Endothelial cell of umbilical vein (primary cell): ENCODE measurements around the gene TTLL13. TPM values are rescaled to one million over a fixed set of nuclear protein-coding genes. Genes with fewer than 3 reads are reported as not detected.

ENCODE experiments used
- BruUV-seq: library from RNA; stranded (reverse); fragments of 400-500 nt; replicated peaks from 2 replicates; lab custom pipeline; 2021; lab: Mats Ljungman, UMichigan
- CTCF ChIA-PET: fragments of 300-600, 350-600 bp; sonication (Branson Sonifier 250); formaldehyde crosslinking; loops from one replicate; lab custom pipeline; 2021; ENCODE audit warnings: antibody characterized with exemption, inconsistent platforms; lab: Charles Lee
- POLR2A ChIA-PET: fragments of 300-600, 350-600 bp; sonication (Branson Sonifier 250); formaldehyde crosslinking; loops from one replicate; lab custom pipeline; 2021; ENCODE audit warnings: antibody characterized with exemption, inconsistent platforms; lab: Charles Lee
- DNase-seq: peaks from one replicate; pipeline ENCODE4 v3.0.0-alpha.2; 2011; ENCODE audit warnings: low read depth, low spot score
- FAIRE-seq: peaks from 2 replicates; lab custom pipeline; 2011; peaks lifted over from hg19 to GRCh38; lab: Jason Lieb, UNC
- H2AFZ ChIP-seq: 2 replicates; pipeline ENCODE4 v1.6.0; 2012; ENCODE audit warnings: low read depth, low read length, control low read depth, inconsistent platforms
- H3K27ac ChIP-seq: 2 replicates; pipeline ENCODE4 v1.5.1; 2011; ENCODE audit warnings: low read depth, mild to moderate bottlenecking, control low read depth, low read length, moderate library complexity; ENCODE audit not compliant: insufficient read depth
- H3K27me3 ChIP-seq, 2 experiments: 2 replicates each; pipeline versions ENCODE4 v1.6.0 to v1.6.1; 2011; ENCODE audit warnings: low read length in 2 of 2, mixed read lengths in 1 of 2; ENCODE audit not compliant: control insufficient read depth in 2 of 2, insufficient read depth in 2 of 2
- H3K36me3 ChIP-seq, 2 experiments: 2 replicates in 1 of 2; 3 replicates in 1 of 2; pipeline ENCODE4 v1.5.1; 2011; ENCODE audit warnings: low read length in 2 of 2, mild to moderate bottlenecking in 1 of 2, moderate library complexity in 1 of 2; ENCODE audit not compliant: control insufficient read depth in 2 of 2, insufficient read depth in 2 of 2; ENCODE audit errors: extremely low read depth in 1 of 2
- H3K4me1 ChIP-seq: 3 replicates; pipeline ENCODE4 v1.5.1; 2011; ENCODE audit warnings: mild to moderate bottlenecking, low read length; ENCODE audit not compliant: control insufficient read depth, insufficient read depth; ENCODE audit errors: extremely low read depth
- H3K4me2 ChIP-seq: 2 replicates; pipeline ENCODE4 v1.6.1; 2011; ENCODE audit warnings: low read length, control low read depth, mixed read lengths; ENCODE audit not compliant: insufficient read depth
- H3K4me3 ChIP-seq, 3 experiments: fragments of 200-600 bp in 1 of 3; sonication (generic), shearing (Covaris generic) in 1 of 3; replicated peaks in 1 of 3; 2 replicates each; pipeline ENCODE4 v1.5.1; 2011 to 2016; ENCODE audit warnings: control low read depth in 3 of 3, low read length in 3 of 3, mild to moderate bottlenecking in 2 of 3, inconsistent platforms in 1 of 3, low read depth in 1 of 3, moderate library complexity in 1 of 3; ENCODE audit not compliant: insufficient read depth in 1 of 3
- H3K79me2 ChIP-seq: 2 replicates; pipeline ENCODE4 v1.6.0; 2012; ENCODE audit warnings: low read length, inconsistent platforms; ENCODE audit not compliant: control insufficient read depth, insufficient read depth
- H3K9ac ChIP-seq: replicated peaks from 2 replicates; pipeline ENCODE3; 2011; ENCODE audit warnings: low read length, control low read depth; ENCODE audit not compliant: insufficient read depth; ENCODE audit errors: extremely low read depth
- H3K9me1 ChIP-seq: replicated peaks from 3 replicates; pipeline ENCODE4 v1.6.0; 2011; ENCODE audit warnings: mild to moderate bottlenecking, low read length; ENCODE audit not compliant: control insufficient read depth, insufficient read depth; ENCODE audit errors: extremely low read depth
- H3K9me3 ChIP-seq: replicated peaks from 2 replicates; pipeline ENCODE4 v1.5.1; 2012; ENCODE audit warnings: low read length, inconsistent platforms; ENCODE audit not compliant: control insufficient read depth, insufficient read depth
- H4K20me1 ChIP-seq: replicated peaks from 2 replicates; pipeline ENCODE3; 2011; ENCODE audit warnings: mild to moderate bottlenecking, low read length; ENCODE audit not compliant: control insufficient read depth, insufficient read depth; ENCODE audit errors: extremely low read depth
- CTCF ChIP-seq, 2 donors: IDR thresholded peaks; 1 replicate in 1 of 2; 2 replicates in 1 of 2; pipeline ENCODE4 v1.5.1; 2011; ENCODE audit warnings: low read length in 2 of 2, mild to moderate bottlenecking in 2 of 2, moderate library complexity in 2 of 2, control low read depth in 1 of 2, inconsistent platforms in 1 of 2, low read depth in 1 of 2; ENCODE audit not compliant: insufficient read depth in 1 of 2; ENCODE audit errors: extremely low read depth in 1 of 2
- EZH2 ChIP-seq: IDR thresholded peaks from 2 replicates; pipeline ENCODE4 v1.6.1; 2012; ENCODE audit warnings: borderline replicate concordance, low read depth, mild to moderate bottlenecking, moderate library complexity, low read length, inconsistent platforms; ENCODE audit not compliant: severe bottlenecking
- FOS ChIP-seq: IDR thresholded peaks from 2 replicates; pipeline ENCODE4 v1.6.1; 2011; ENCODE audit warnings: mild to moderate bottlenecking, low read length, moderate library complexity, borderline replicate concordance; ENCODE audit not compliant: insufficient read depth
- GATA2 ChIP-seq: IDR thresholded peaks from 2 replicates; pipeline ENCODE4 v1.7.0; 2011; ENCODE audit warnings: low read depth, mild to moderate bottlenecking, moderate library complexity, mixed read lengths, low read length; ENCODE audit not compliant: insufficient read length, insufficient read depth
- JUN ChIP-seq: IDR thresholded peaks from 2 replicates; pipeline ENCODE4 v1.6.1; 2011; ENCODE audit warnings: borderline replicate concordance, low read depth; ENCODE audit not compliant: insufficient read length, insufficient read depth
- MAX ChIP-seq: IDR thresholded peaks from 2 replicates; pipeline ENCODE4 v1.6.1; 2011; ENCODE audit not compliant: insufficient read depth, insufficient read length
- MYC ChIP-seq: IDR thresholded peaks from one replicate; pipeline ENCODE4 v1.6.1; 2011; ENCODE audit warnings: mild to moderate bottlenecking, low read depth, low read length
- POLR2A ChIP-seq: IDR thresholded peaks from 2 replicates; pipeline ENCODE4 v1.6.1; 2012; ENCODE audit warnings: low read depth, mild to moderate bottlenecking, control low read depth, low read length
- POLR2AphosphoS5 ChIP-seq: IDR thresholded peaks from 2 replicates; pipeline ENCODE4 v1.6.1; 2012; ENCODE audit warnings: low read depth, mild to moderate bottlenecking, control low read depth, low read length, moderate library complexity; ENCODE audit not compliant: insufficient read depth
- dilution Hi-C: fragments of 300-500 bp; cut with MboI; formaldehyde crosslinking; loops from one replicate; pipeline ENCODE4 v1.15.0; 2019; ENCODE audit warnings: low sequenced_read_pairs; ENCODE audit not compliant: extremely low pct_ligation_motif_present
- intact Hi-C: fragments of 100-400 bp; cut with micrococcal nuclease; formaldehyde crosslinking; loops from one replicate; pipeline ENCODE4 v1.10.0; 2022
- polyA plus RNA-seq, 4 experiments: library from polyadenylated mRNA; depleted of rRNA in 3 of 4; stranded (reverse) in 3 of 4; unstranded in 1 of 4; fragments of >200 nt; gene quantifications; 2 replicates each; pipeline versions ENCODE4 v1.2.1 to v1.2.3, GENCODE V29; 2011 to 2012; ENCODE audit warnings: missing spikeins in 1 of 4
- total RNA-seq: library from RNA; stranded (reverse); gene quantifications from 2 replicates; pipeline ENCODE4 v1.2.3, GENCODE V29; 2021

The TTLL13 gene
- total and polyA plus RNA-seq, 2 donors (not counting 3 experiments of a cell fraction or from before 2014, with no cell fraction given), result 0.04 TPM; not detected in 1

DNA sequence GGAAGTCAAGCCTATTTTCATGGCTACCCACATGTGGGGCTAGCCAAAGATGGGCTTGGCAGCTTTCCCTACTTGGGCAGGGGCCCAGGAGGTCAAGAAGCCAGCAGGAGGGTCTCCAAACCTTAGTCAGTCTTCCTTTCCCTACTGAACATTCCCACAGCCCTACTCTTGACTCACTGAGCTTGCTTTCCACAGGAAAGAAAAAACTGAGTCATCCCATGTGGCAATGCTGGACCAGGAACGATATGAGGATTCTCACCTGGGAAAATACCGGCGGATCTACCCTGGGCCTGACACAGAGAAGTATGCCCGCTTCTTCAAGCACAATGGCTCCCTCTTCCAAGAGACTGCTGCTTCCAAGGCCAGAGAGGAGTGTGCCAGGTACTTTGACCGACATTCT lies 12.5 kb downstream of the TTLL13 start:
- no peak for TF ChIP-seq POLR2A
- TF ChIP-seq CTCF (IDR thresholded peaks at IDR 0.05; ENCODE audit: extremely low read depth in 1 of 2, insufficient read depth in 1 of 2, low read depth in 1 of 2, low read length in 2 of 2), result no peak
- peak; percentile 53 for TF ChIP-seq GATA2
- TF ChIP-seq MYC, result no peak
- TF ChIP-seq POLR2AphosphoS5, result no peak
- peak; percentile 74 for TF ChIP-seq JUN
- TF ChIP-seq EZH2, result no peak
- TF ChIP-seq MAX, result no peak
- peak; percentile 97 for TF ChIP-seq FOS
- dilution Hi-C loops (no loop called here), intact Hi-C loops (no loop called here)
- Histone ChIP-seq H3K9me3 (no peaks in the 10 kb centered on the region), H3K4me3 (no peak overlapping the region), H3K27me3 (no peaks in the 10 kb centered on the region), H3K9ac (no peak overlapping the region), H3K36me3 (no peaks in the 10 kb centered on the region), H3K9me1 (no peaks in the 10 kb centered on the region), H2AFZ (no peak overlapping the region), H3K4me1 (peaks cover 54% of the 10 kb centered on the region), H4K20me1 (no peaks in the 10 kb centered on the region), H3K79me2 (peaks cover 10% of the 10 kb centered on the region), H3K27ac (peak overlapping the region; percentile 51), H3K4me2 (peak overlapping the region; percentile 23)
- ChIA-PET POLR2A (interaction anchor here (1.5 kb wide), 2 partner anchors 12 to 28 kb away, joined by 6 to 8 read pairs; partner anchors contain the start of genes CIB1, GDPGP1 and TTLL13), CTCF (interaction anchor here (0.7 to 3.5 kb wide), 5 partner anchors 10 to 41 kb away, joined by 3 to 20 read pairs (median 5); partner anchors contain the start of genes CIB1, GDPGP1 and TTLL13)
- FAIRE-seq (peak; percentile 99), DNase-seq (peak; percentile 92)
- no TSS peak for BruUV-seq
